ENCODE measurements around the gene ITGA3.

ITGA3 gene

DNA sequence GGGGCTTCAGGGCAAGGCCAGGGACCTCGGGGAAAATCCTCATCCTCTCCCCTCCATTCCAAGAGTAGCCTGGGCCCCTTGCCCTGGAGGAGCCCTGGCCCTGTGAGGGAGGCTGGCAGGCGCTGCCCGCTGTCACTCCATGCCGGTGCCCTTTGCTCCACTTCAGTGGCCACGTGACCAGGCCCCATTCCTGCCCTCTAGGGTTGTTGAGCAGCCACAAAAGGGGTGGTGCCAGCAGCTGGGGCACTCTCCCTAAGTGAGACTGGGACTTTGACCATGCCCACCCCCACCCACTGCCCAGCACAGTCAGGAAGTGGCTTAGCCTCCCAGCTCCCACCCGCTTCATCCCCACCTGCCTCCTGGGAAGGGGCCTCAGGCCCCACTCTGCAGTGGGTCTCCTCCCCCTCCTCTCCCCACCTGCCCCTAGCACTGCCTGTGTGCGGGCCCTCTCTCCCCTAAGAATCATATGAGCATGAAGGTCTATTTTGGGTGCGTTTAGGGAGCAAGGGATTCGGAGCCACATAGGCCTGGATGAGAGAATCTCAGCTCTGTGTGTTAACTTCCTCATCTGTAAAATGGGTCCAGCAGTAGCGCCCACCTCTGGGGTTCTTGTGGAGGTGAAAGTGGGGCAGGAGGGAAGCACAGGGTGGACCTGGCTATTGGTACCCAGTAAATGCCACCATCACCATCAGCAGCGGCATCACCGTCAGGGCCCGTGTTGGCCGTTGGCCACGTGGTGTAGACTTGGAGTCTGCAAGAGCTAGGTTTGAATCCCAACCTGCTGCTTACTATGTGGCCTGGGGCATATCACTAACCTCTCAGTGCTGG, 46.5 kb downstream of the ITGA3 start:
- intact Hi-C loops (cut with DNase I; ENCODE audit: low total_unique reads) = no loop called here
- Histone ChIP-seq H3K36me3 (peaks cover 30 to 92% (median 62%) of the 10 kb centered on the region in 3 donors), H3K27ac (peak overlapping the region; percentile 58 to 68), H3K9me3 (no peaks in the 10 kb centered on the region), H3K4me1 (peaks cover 0 to 52% (median 39%) of the 10 kb centered on the region in 4 donors), H3K27me3 (no peaks in the 10 kb centered on the region), H3K4me3 (no peak overlapping the region)
- TF ChIP-seq, protein P1, sequence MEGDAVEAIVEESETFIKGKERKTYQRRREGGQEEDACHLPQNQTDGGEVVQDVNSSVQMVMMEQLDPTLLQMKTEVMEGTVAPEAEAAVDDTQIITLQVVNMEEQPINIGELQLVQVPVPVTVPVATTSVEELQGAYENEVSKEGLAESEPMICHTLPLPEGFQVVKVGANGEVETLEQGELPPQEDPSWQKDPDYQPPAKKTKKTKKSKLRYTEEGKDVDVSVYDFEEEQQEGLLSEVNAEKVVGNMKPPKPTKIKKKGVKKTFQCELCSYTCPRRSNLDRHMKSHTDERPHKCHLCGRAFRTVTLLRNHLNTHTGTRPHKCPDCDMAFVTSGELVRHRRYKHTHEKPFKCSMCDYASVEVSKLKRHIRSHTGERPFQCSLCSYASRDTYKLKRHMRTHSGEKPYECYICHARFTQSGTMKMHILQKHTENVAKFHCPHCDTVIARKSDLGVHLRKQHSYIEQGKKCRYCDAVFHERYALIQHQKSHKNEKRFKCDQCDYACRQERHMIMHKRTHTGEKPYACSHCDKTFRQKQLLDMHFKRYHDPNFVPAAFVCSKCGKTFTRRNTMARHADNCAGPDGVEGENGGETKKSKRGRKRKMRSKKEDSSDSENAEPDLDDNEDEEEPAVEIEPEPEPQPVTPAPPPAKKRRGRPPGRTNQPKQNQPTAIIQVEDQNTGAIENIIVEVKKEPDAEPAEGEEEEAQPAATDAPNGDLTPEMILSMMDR (IDR thresholded peaks at IDR 0.05) = no peak
- DNase-seq = peak; percentile 58 to 89

DNA sequence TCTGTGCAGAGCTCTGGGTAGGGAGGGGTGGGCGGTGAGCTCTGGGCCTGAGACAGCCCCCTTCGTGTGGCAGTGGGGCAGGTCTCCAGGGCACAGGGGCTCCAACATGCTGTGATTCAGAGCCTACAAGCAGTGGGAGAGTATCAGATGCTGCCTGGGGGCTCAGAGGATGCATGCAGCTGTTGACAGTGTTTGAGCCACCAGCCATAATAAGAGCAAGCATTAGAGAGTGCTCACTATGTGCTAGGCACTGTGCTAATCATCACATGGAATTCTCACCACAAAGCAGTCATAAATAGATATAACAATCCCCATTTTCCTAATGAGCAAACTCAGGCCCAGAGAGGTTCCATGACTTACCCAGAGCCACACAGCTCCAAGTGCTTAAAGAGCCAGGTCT, 47.3 kb downstream of the ITGA3 start:
- intact Hi-C loops (cut with DNase I; ENCODE audit: low total_unique reads) = no loop called here
- Histone ChIP-seq H3K27me3 (no peaks in the 10 kb centered on the region), H3K36me3 (peaks cover 30 to 92% (median 63%) of the 10 kb centered on the region in 3 donors), H3K4me3 (no peak overlapping the region), H3K9me3 (no peaks in the 10 kb centered on the region), H3K4me1 (peaks cover 0 to 46% (median 37%) of the 10 kb centered on the region in 4 donors), H3K27ac (peak overlapping the region; percentile 58 to 68)
- TF ChIP-seq, protein P1 (IDR thresholded peaks at IDR 0.05) = no peak
- DNase-seq = no peak

DNA sequence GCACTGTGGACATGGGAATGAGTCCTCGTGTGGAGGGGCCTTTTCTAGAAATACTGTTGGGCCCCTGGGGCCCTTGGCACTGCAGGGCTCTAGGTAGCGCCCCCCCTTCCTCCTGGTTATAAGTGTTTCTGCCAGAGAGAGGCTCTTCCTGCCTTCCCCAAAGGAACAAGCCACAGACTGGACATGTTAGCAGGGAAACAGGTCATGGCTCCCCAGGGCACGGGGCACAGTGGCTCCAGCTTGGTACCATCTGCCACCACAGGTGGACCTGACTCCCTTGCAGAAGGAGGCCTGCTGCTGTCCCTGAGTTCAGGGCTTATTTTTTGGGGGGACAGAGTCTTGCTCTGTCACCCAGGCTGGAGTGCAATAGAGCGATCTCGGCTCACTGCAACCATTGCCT, 48.0 kb downstream of the ITGA3 start:
- Histone ChIP-seq H3K36me3 (peaks cover 27 to 92% (median 63%) of the 10 kb centered on the region in 3 donors), H3K9me3 (no peaks in the 10 kb centered on the region), H3K27me3 (no peaks in the 10 kb centered on the region), H3K4me1 (peaks cover 0 to 40% (median 34%) of the 10 kb centered on the region in 4 donors), H3K27ac (no peak overlapping the region), H3K4me3 (no peak overlapping the region)
- TF ChIP-seq, protein P1 (IDR thresholded peaks at IDR 0.05) = no peak
- no peak for DNase-seq
- intact Hi-C loops (cut with DNase I; ENCODE audit: low total_unique reads) = no loop called here

DNA sequence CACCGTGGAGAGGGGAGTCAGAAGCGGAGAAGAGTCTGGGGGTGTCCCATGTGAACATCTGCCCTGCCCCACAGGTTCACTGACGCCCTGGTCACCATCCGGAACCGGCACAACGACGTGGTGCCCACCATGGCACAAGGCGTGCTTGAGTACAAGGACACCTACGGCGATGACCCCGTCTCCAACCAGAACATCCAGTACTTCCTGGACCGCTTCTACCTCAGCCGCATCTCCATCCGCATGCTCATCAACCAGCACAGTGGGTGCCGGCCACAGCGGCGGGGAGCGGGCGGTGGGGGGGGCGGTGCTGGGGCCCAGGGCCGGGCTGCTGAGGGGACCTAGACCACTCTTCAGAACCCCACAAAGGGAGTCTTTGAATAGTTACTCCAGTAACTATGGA, 49.9 kb downstream of the ITGA3 start:
- Histone ChIP-seq H3K4me1 (peaks cover 0 to 30% (median 28%) of the 10 kb centered on the region in 4 donors), H3K27me3 (no peaks in the 10 kb centered on the region), H3K4me3 (no peak overlapping the region), H3K36me3 (peaks cover 33 to 92% (median 67%) of the 10 kb centered on the region in 3 donors), H3K27ac (no peak overlapping the region), H3K9me3 (no peaks in the 10 kb centered on the region)
- TF ChIP-seq, protein P1 (IDR thresholded peaks at IDR 0.05) = no peak
- intact Hi-C loops (cut with DNase I; ENCODE audit: low total_unique reads) = no loop called here
- no peak for DNase-seq

DNA sequence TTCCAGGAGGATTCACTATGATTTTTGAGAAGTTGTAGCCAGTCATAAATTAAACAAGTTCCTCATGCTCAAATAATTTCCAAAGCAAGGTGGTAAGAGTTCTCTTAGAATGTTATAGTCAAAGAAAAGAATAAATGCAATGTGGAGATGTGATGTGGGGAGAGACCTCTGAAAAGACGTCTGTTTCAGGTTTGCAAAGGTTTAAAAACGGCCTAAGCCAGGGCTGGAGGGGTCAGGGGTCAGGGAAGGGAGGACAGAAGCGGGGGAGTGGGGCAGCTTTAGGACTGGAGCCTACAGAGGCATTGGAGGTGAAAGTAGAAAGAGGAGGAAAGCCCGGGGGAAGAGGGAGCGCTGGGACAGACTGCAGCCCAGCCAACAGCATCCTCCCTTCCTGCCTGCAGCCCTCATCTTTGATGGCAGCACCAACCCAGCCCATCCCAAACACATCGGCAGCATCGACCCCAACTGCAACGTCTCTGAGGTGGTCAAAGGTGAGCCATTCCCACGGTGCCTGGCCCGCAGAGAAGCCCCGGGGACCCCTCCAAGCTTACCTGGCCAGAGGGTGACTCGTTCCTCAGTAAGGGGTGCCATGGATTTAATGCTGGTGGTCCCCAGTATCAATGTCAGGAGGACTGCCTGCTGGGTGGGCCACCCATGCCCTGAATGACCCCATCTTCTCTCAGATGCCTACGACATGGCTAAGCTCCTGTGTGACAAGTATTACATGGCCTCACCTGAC, 50.7 kb downstream of the ITGA3 start:
- TF ChIP-seq, protein P1 (IDR thresholded peaks at IDR 0.05) = no peak
- intact Hi-C loops (cut with DNase I; ENCODE audit: low total_unique reads) = no loop called here
- Histone ChIP-seq H3K4me3 (no peak overlapping the region), H3K27me3 (no peaks in the 10 kb centered on the region), H3K9me3 (no peaks in the 10 kb centered on the region), H3K4me1 (peaks cover 0 to 30% (median 27%) of the 10 kb centered on the region in 4 donors), H3K36me3 (peaks cover 33 to 85% (median 67%) of the 10 kb centered on the region in 3 donors), H3K27ac (no peak overlapping the region)
- no peak for DNase-seq

Measured in tibial artery (tissue), 4 donors.